NCI-H345 (cell line): ENCODE measurements around the gene CACNA1A.
A peak's percentile ranks its signal among the peaks of the same experiment; 100 is the strongest.

ENCODE experiments used
- DNase-seq: peaks from one replicate; lab custom pipeline; 2025; lab: John Stamatoyannopoulos, UW

Gene CACNA1A

GRCh38 chr19:13163609-13164342 lies 342.5 kb downstream of the CACNA1A start:
- no peak for DNase-seq

- peak; percentile 62 for DNase-seq
Measured at GRCh38 chr19:13162724-13163608, 343.3 kb downstream of the CACNA1A start.

- no peak for DNase-seq
Measured at GRCh38 chr19:13160557-13160956, 345.7 kb downstream of the CACNA1A start.

- DNase-seq: no peak
Measured at GRCh38 chr19:13159713-13160112, 346.6 kb downstream of the CACNA1A start.
